Sigmoid colon (tissue), 7 donors: ENCODE results near the gene PRICKLE2. TPM values are rescaled to one million over a fixed set of nuclear protein-coding genes. Genes with fewer than 3 reads are reported as not detected.

Experiments
- DNase-seq: peaks from one replicate; pipeline ENCODE4 v3.0.0-alpha.2; 2019
- H3K27ac ChIP-seq, 4 donors: fragments of 200-600 bp; sonication (generic); one replicate each; pipeline ENCODE4 v1.5.1; 2016 to 2019; ENCODE audit warnings: mild to moderate bottlenecking in 1 of 4
- H3K27me3 ChIP-seq, 3 donors: fragments of 200-600 bp; sonication (generic); one replicate each; pipeline ENCODE4 v1.5.1; 2019; ENCODE audit warnings: mild to moderate bottlenecking in 1 of 3
- H3K36me3 ChIP-seq, 4 donors: fragments of 200-600 bp; sonication (generic); one replicate each; pipeline ENCODE4 v1.5.1; 2016 to 2019
- H3K4me1 ChIP-seq, 4 donors: fragments of 200-600 bp; sonication (generic); one replicate each; pipeline ENCODE4 v1.5.1; 2017 to 2019
- H3K4me3 ChIP-seq, 4 donors: fragments of 200-600 bp; sonication (generic); one replicate each; pipeline ENCODE4 v1.5.1; 2017 to 2019; ENCODE audit warnings: mild to moderate bottlenecking in 2 of 4, moderate library complexity in 1 of 4
- H3K9me3 ChIP-seq, 4 donors: fragments of 200-600 bp in 3 of 4; sonication (generic) in 3 of 4; one replicate each; pipeline versions ENCODE4 v1.5.1 to v1.6.1; 2013 to 2019
- CTCF ChIP-seq, 4 experiments: fragments of 450-650 bp in 3 of 4; fragments of 200-600 bp in 1 of 4; IDR thresholded peaks; one replicate each; pipeline ENCODE4 v1.5.1; 2016 to 2019; ENCODE audit warnings: antibody characterized with exemption in 4 of 4, mild to moderate bottlenecking in 3 of 4, moderate library complexity in 2 of 4
- EP300 ChIP-seq, 4 donors: sonication (generic); formaldehyde crosslinking; IDR thresholded peaks; one replicate each; pipeline ENCODE4 v1.6.1; 2017; ENCODE audit warnings: antibody characterized with exemption in 4 of 4
- POLR2A ChIP-seq, 2 donors: fragments of 450-650 bp; IDR thresholded peaks; one replicate each; pipeline ENCODE4 v1.6.1; 2016; ENCODE audit warnings: antibody characterized with exemption in 2 of 2, mild to moderate bottlenecking in 2 of 2, moderate library complexity in 2 of 2
- POLR2AphosphoS5 ChIP-seq, 4 donors: sonication (generic); formaldehyde crosslinking; IDR thresholded peaks; one replicate each; pipeline ENCODE4 v1.6.1; 2017; ENCODE audit warnings: antibody characterized with exemption in 4 of 4
- WGBS, 2 donors: extraction: QIAGEN DNeasy Blood & Tissue Kit; methylation state at CpG; one replicate each; pipeline ENCODE4 v1.1.7; 2013; 5-methylcytosine and 5-hydroxymethylcytosine counted together
- intact Hi-C: fragments of 100-400 bp; cut with DNase I; formaldehyde crosslinking; loops from one replicate; pipeline ENCODE4 v1.15.1; 2023
- polyA plus RNA-seq, 3 donors: library from polyadenylated mRNA; stranded (reverse); fragments of 200-250 nt; gene quantifications; one replicate each; pipeline ENCODE4 v1.2.3, GENCODE V29; 2013
- total RNA-seq, 4 donors: library from RNA; depleted of rRNA; stranded (reverse); fragments of >200 nt; gene quantifications; one replicate each; pipeline ENCODE4 v1.1.0, GENCODE V29; 2016
- donor health status: healthy with polysubstance abuse.
- donor health status: Bipolar disorder and iron deficiency.
- donor health status: healthy.

PRICKLE2 gene
- total and polyA plus RNA-seq, 7 donors = 0.69 to 96.7 (median 61.1) TPM

- no peaks in the 10 kb centered on the region for H3K27me3 ChIP-seq
- no peaks in the 10 kb centered on the region for H3K9me3 ChIP-seq
- no peak overlapping the region for H3K4me3 ChIP-seq
- peaks cover 15 to 52% (median 26%) of the 10 kb centered on the region in 4 donors for H3K36me3 ChIP-seq
- intact Hi-C loops = no loop called here
- H3K27ac ChIP-seq = peak overlapping the region in 2 of 4 donors; percentile 62 to 64
- H3K4me1 ChIP-seq = peaks cover 0 to 69% (median 58%) of the 10 kb centered on the region in 4 donors
- no peak for TF ChIP-seq CTCF (IDR thresholded peaks at IDR 0.05)
- TF ChIP-seq POLR2AphosphoS5 (IDR thresholded peaks at IDR 0.05) = no peak
- no peak for TF ChIP-seq EP300 (IDR thresholded peaks at IDR 0.05)
- TF ChIP-seq POLR2A (IDR thresholded peaks at IDR 0.05) = no peak
- no peak for DNase-seq
- WGBS, 2 donors = 20 to 69% methylated on average over 8 of the region's 8 CpGs
These were observed 65.1 kb downstream of the PRICKLE2 start for GRCh38 chr3:64160000-64160695.

- no peaks in the 10 kb centered on the region for H3K27me3 ChIP-seq
- intact Hi-C loops = no loop called here
- DNase-seq = no peak
- TF ChIP-seq POLR2AphosphoS5 (IDR thresholded peaks at IDR 0.05) = peak in 3 of 4 donors; percentile 8 to 24 (median 12)
- no peak for TF ChIP-seq POLR2A (IDR thresholded peaks at IDR 0.05)
- no peak overlapping the region for H3K4me3 ChIP-seq
- H3K9me3 ChIP-seq = no peaks in the 10 kb centered on the region
- H3K36me3 ChIP-seq = peaks cover 15 to 61% (median 26%) of the 10 kb centered on the region in 4 donors
- peaks cover 0 to 51% (median 43%) of the 10 kb centered on the region in 4 donors for H3K4me1 ChIP-seq
- WGBS, 2 donors = 47 to 77% methylated on average over 3 of the region's 3 CpGs
- H3K27ac ChIP-seq = peak overlapping the region; percentile 29 to 62 (median 46)
These were observed 66.9 kb downstream of the PRICKLE2 start for GRCh38 chr3:64158334-64158733.

DNA sequence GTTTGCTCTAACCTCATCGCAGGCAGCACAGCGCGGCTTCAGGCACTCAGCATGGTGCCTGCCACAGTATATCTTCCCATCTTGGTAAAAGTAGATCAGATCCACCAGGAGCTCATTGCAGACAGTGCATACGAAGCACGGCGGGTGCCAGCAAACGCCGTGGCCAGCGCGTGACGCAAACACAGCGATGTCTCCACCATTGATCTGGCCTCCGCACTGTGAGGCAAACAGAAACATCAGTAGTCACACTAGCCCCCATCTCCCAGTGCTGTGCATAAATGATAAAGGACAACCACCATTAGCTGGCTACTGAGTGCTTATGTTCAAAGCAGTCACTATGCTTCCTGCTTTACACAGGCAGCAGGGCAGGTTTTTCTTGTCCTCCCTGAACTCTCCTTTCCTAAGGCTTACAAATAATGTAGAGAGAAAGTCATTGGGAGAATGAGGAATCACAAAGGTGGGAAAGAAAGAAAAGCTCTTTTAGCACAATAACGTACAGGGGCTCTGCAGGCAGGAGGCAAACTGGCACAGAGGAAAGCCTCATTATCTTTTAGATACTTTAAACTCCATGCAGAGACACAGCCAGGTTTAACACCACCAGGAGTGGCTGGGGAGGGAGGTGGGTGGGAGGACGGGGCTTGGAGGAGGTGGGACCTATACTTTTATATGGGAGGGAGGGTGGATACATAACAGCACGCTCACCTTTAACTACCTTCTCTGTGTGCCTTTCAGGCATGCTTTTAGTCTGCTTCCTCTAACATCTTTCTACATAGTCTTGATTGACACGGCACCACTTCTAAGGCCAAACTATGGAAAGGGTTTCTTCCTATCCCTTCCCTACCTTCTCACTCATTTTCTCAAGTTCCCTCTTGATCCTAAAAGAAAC lies 67.9 kb downstream of the PRICKLE2 start:
- TF ChIP-seq CTCF (IDR thresholded peaks at IDR 0.05) = no peak
- TF ChIP-seq POLR2A (IDR thresholded peaks at IDR 0.05) = no peak
- no peak for TF ChIP-seq POLR2AphosphoS5 (IDR thresholded peaks at IDR 0.05)
- TF ChIP-seq EP300 (IDR thresholded peaks at IDR 0.05) = no peak
- peak overlapping the region; percentile 10 to 62 (median 46) for H3K27ac ChIP-seq
- 75 to 88% methylated on average over 17 of the region's 17 CpGs for WGBS, 2 donors
- no peak overlapping the region for H3K4me3 ChIP-seq
- intact Hi-C loops = no loop called here
- H3K4me1 ChIP-seq = peaks cover 0 to 45% (median 38%) of the 10 kb centered on the region in 4 donors
- H3K27me3 ChIP-seq = no peaks in the 10 kb centered on the region
- no peak for DNase-seq
- peaks cover 15 to 70% (median 30%) of the 10 kb centered on the region in 4 donors for H3K36me3 ChIP-seq
- H3K9me3 ChIP-seq = no peaks in the 10 kb centered on the region

GRCh38 chr3:64155328-64155727 lies 69.9 kb downstream of the PRICKLE2 start:
- DNase-seq = no peak
- Histone ChIP-seq H3K4me3 (no peak overlapping the region), H3K27me3 (no peaks in the 10 kb centered on the region), H3K27ac (peak overlapping the region in 2 of 4 donors; percentile 36 to 55), H3K9me3 (no peaks in the 10 kb centered on the region), H3K4me1 (peaks cover 0 to 46% (median 39%) of the 10 kb centered on the region in 4 donors), H3K36me3 (peaks cover 15 to 79% (median 30%) of the 10 kb centered on the region in 4 donors)
- TF ChIP-seq POLR2AphosphoS5 (IDR thresholded peaks at IDR 0.05) = no peak
- no peak for TF ChIP-seq CTCF (IDR thresholded peaks at IDR 0.05)
- TF ChIP-seq EP300 (IDR thresholded peaks at IDR 0.05) = no peak
- no peak for TF ChIP-seq POLR2A (IDR thresholded peaks at IDR 0.05)
- intact Hi-C loops = no loop called here
- 90% methylated on average over 3 of the region's 3 CpGs for WGBS, 2 donors
